H1 (cell line): ENCODE results near the gene CEP152. TPM values are rescaled to one million over a fixed set of nuclear protein-coding genes. Genes with fewer than 3 reads are reported as not detected.

Source experiments
- CTCF ChIA-PET: fragments of 300-600 bp; sonication (Branson Sonifier 250); formaldehyde crosslinking; loops from one replicate; lab custom pipeline; 2021; ENCODE audit not compliant: partially characterized antibody; lab: Charles Lee
- POLR2A ChIA-PET: fragments of 300-600 bp; sonication (Branson Sonifier 250); formaldehyde crosslinking; loops from one replicate; lab custom pipeline; 2021; ENCODE audit warnings: inconsistent platforms; ENCODE audit not compliant: partially characterized antibody; lab: Charles Lee
- DNase-seq, 2 experiments: peaks; one replicate each; pipeline versions ENCODE4 v3.0.0 to v3.0.0-alpha.2; 2010 to 2022; ENCODE audit warnings: low spot score in 2 of 2, low read depth in 1 of 2, mixed read lengths in 1 of 2
- FAIRE-seq: peaks from 2 replicates; lab custom pipeline; 2011; peaks lifted over from hg19 to GRCh38; lab: Jason Lieb, UNC
- H2AFZ ChIP-seq: 2 replicates; pipeline ENCODE4 v1.8.1; 2012; ENCODE audit warnings: low read length, inconsistent platforms
- H2AK5ac ChIP-seq: 2 replicates; pipeline ENCODE4 v1.6.1; 2013; ENCODE audit warnings: low read depth, low read length
- H2BK120ac ChIP-seq: replicated peaks from 2 replicates; pipeline ENCODE3; 2013; ENCODE audit warnings: low read depth, low read length, inconsistent platforms
- H2BK12ac ChIP-seq: 2 replicates; pipeline ENCODE4 v1.6.1; 2013; ENCODE audit warnings: low read depth, low read length
- H2BK15ac ChIP-seq: 2 replicates; pipeline ENCODE4 v1.6.1; 2013; ENCODE audit warnings: low read length
- H2BK20ac ChIP-seq: 2 replicates; pipeline ENCODE4 v1.6.1; 2013; ENCODE audit warnings: low read length
- H2BK5ac ChIP-seq: 2 replicates; pipeline ENCODE4 v1.6.1; 2013; ENCODE audit warnings: low read depth, low read length
- H3K14ac ChIP-seq: 2 replicates; pipeline ENCODE4 v1.6.1; 2013; ENCODE audit warnings: inconsistent platforms; ENCODE audit not compliant: insufficient read length
- H3K18ac ChIP-seq: 2 replicates; pipeline ENCODE4 v1.6.1; 2013; ENCODE audit warnings: low read length; ENCODE audit errors: extremely low read depth
- H3K23ac ChIP-seq: 2 replicates; pipeline ENCODE4 v1.6.1; 2013; ENCODE audit warnings: inconsistent platforms; ENCODE audit not compliant: insufficient read length
- H3K23me2 ChIP-seq: 2 replicates; pipeline ENCODE4 v1.6.1; 2013; ENCODE audit warnings: low read depth, low read length
- H3K27ac ChIP-seq: 2 replicates; pipeline ENCODE4 v1.6.1; 2011; ENCODE audit warnings: low read depth, low read length, inconsistent platforms
- H3K27me3 ChIP-seq, 4 experiments: replicated peaks in 1 of 4; 1 replicate in 1 of 4; 2 replicates in 3 of 4; pipeline versions ENCODE4 v1.6.1 to v1.8.1; 2011 to 2013; ENCODE audit warnings: low read length in 3 of 4, mild to moderate bottlenecking in 3 of 4, inconsistent platforms in 2 of 4, mixed read lengths in 2 of 4, moderate library complexity in 1 of 4; ENCODE audit not compliant: control insufficient read depth in 3 of 4, insufficient read depth in 3 of 4; ENCODE audit errors: extremely low read depth in 1 of 4
- H3K36me3 ChIP-seq, 4 experiments: 2 replicates each; pipeline versions ENCODE4 v1.6.1 to v1.8.1; 2011 to 2013; ENCODE audit warnings: mild to moderate bottlenecking in 4 of 4, low read length in 3 of 4, moderate library complexity in 2 of 4, control low read depth in 1 of 4, inconsistent platforms in 1 of 4; ENCODE audit not compliant: insufficient read depth in 4 of 4, control insufficient read depth in 2 of 4
- H3K4ac ChIP-seq: replicated peaks from 2 replicates; pipeline ENCODE3; 2013; ENCODE audit warnings: low read length, low read depth, mixed read lengths, inconsistent platforms; ENCODE audit not compliant: insufficient read length
- H3K4me1 ChIP-seq, 4 experiments: replicated peaks in 1 of 4; 1 replicate in 1 of 4; 2 replicates in 3 of 4; pipeline versions ENCODE4 v1.6.1 to v1.8.1; 2011 to 2013; ENCODE audit warnings: low read length in 3 of 4, inconsistent platforms in 2 of 4, mixed read lengths in 1 of 4; ENCODE audit not compliant: insufficient read depth in 4 of 4, control insufficient read depth in 3 of 4
- H3K4me2 ChIP-seq, 2 experiments: 2 replicates each; pipeline versions ENCODE4 v1.6.1 to v1.8.1; 2011 to 2013; ENCODE audit warnings: low read depth in 2 of 2, low read length in 2 of 2, control low read depth in 1 of 2, inconsistent platforms in 1 of 2, mild to moderate bottlenecking in 1 of 2; ENCODE audit not compliant: insufficient read depth in 1 of 2
- H3K4me3 ChIP-seq, 4 experiments: fragments of 200-600, 300-600 bp in 1 of 4; sonication (generic), shearing (Covaris generic), sonication (Bioruptor Twin) in 1 of 4; 2 replicates each; pipeline versions ENCODE4 v1.5.1 to v1.8.1; 2011 to 2016; ENCODE audit warnings: low read length in 4 of 4, low read depth in 3 of 4, control low read depth in 2 of 4, inconsistent platforms in 2 of 4, mild to moderate bottlenecking in 2 of 4, mixed read lengths in 1 of 4, moderate library complexity in 1 of 4; ENCODE audit not compliant: insufficient read depth in 2 of 4; ENCODE audit errors: extremely low read depth in 1 of 4
- H3K56ac ChIP-seq: replicated peaks from 2 replicates; pipeline ENCODE3; 2013; ENCODE audit warnings: low read depth, mild to moderate bottlenecking, mixed read lengths, low read length, inconsistent platforms; ENCODE audit not compliant: insufficient read length
- H3K79me1 ChIP-seq: 2 replicates; pipeline ENCODE4 v1.6.1; 2013; ENCODE audit warnings: low read depth, low read length, control low read depth
- H3K79me2 ChIP-seq, 2 experiments: 2 replicates each; pipeline versions ENCODE4 v1.6.1 to v1.8.1; 2012 to 2013; ENCODE audit warnings: low read length in 2 of 2, mild to moderate bottlenecking in 2 of 2, inconsistent platforms in 1 of 2; ENCODE audit not compliant: insufficient read depth in 2 of 2, control insufficient read depth in 1 of 2
- H3K9ac ChIP-seq, 4 experiments: replicated peaks in 1 of 4; 1 replicate in 1 of 4; 2 replicates in 3 of 4; pipeline versions ENCODE4 v1.6.1 to v1.8.1; 2011 to 2013; ENCODE audit warnings: low read depth in 3 of 4, low read length in 3 of 4, control low read depth in 2 of 4, mild to moderate bottlenecking in 2 of 4, moderate library complexity in 2 of 4, inconsistent platforms in 1 of 4; ENCODE audit errors: extremely low read depth in 1 of 4
- H3K9me3 ChIP-seq, 2 experiments: 2 replicates each; pipeline versions ENCODE4 v1.6.1 to v1.8.1; 2012 to 2013; ENCODE audit warnings: mild to moderate bottlenecking in 2 of 2, moderate library complexity in 2 of 2, control low read depth in 1 of 2, inconsistent platforms in 1 of 2, low read depth in 1 of 2, low read length in 1 of 2, mixed read lengths in 1 of 2; ENCODE audit not compliant: insufficient read depth in 2 of 2
- H4K20me1 ChIP-seq, 2 experiments: replicated peaks in 1 of 2; 2 replicates each; pipeline versions ENCODE3 to v1.8.1; 2011 to 2013; ENCODE audit warnings: inconsistent platforms in 2 of 2, low read length in 2 of 2, mild to moderate bottlenecking in 1 of 2; ENCODE audit not compliant: insufficient read depth in 2 of 2, control insufficient read depth in 1 of 2
- H4K5ac ChIP-seq: 2 replicates; pipeline ENCODE4 v1.6.1; 2013; ENCODE audit warnings: low read length, low read depth, mixed read lengths, inconsistent platforms; ENCODE audit not compliant: insufficient read length
- H4K8ac ChIP-seq: 2 replicates; pipeline ENCODE4 v1.8.0; 2013; ENCODE audit warnings: mild to moderate bottlenecking, moderate library complexity, low read length, inconsistent platforms; ENCODE audit not compliant: insufficient read depth; ENCODE audit errors: extremely low read depth
- H4K91ac ChIP-seq: replicated peaks from 2 replicates; pipeline ENCODE3; 2013; ENCODE audit warnings: low read length, mixed read lengths, inconsistent platforms; ENCODE audit not compliant: insufficient read length
- BRCA1 ChIP-seq: IDR thresholded peaks from 2 replicates; pipeline ENCODE4 v1.6.1; 2012; ENCODE audit warnings: low read depth, low read length, improper control_type of control experiment
- CBX5 ChIP-seq: fragments of 300-800, 300-1000 bp; sonication (generic); IDR thresholded peaks from 2 replicates; pipeline ENCODE4 v1.7.1; 2016; ENCODE audit warnings: antibody characterized with exemption, low read length, low read depth
- CHD1 ChIP-seq: IDR thresholded peaks from 2 replicates; pipeline ENCODE4 v1.6.1; 2012; ENCODE audit warnings: low read depth, low read length, improper control_type of control experiment
- CTBP2 ChIP-seq: IDR thresholded peaks from 2 replicates; pipeline ENCODE4 v1.7.0; 2011; ENCODE audit warnings: borderline replicate concordance, mild to moderate bottlenecking, moderate library complexity, mixed read lengths, low read length; ENCODE audit not compliant: insufficient read depth, insufficient read length
- KDM1A ChIP-seq: fragments of 200-600, 300-600 bp; sonication (generic); IDR thresholded peaks from 2 replicates; pipeline ENCODE4 v1.7.1; 2016; ENCODE audit warnings: mild to moderate bottlenecking, low read length, borderline replicate concordance
- KDM5A ChIP-seq: fragments of 200-600 bp; IDR thresholded peaks from 2 replicates; pipeline ENCODE4 v1.7.1; 2012; ENCODE audit warnings: mild to moderate bottlenecking, low read length, inconsistent platforms, mixed read lengths
- MAFK ChIP-seq: IDR thresholded peaks from 2 replicates; pipeline ENCODE4 v1.6.1; 2012; ENCODE audit warnings: low read depth, mild to moderate bottlenecking, improper control_type of control experiment, low read length
- SAP30 ChIP-seq: fragments of 300-600 bp; sonication (generic); IDR thresholded peaks from 2 replicates; pipeline ENCODE4 v1.7.1; 2012; ENCODE audit warnings: low read length, moderate library complexity, mild to moderate bottlenecking, inconsistent platforms; ENCODE audit not compliant: insufficient read depth, insufficient replicate concordance
- SP2 ChIP-seq: IDR thresholded peaks from 2 replicates; pipeline ENCODE4 v1.6.1; 2012; ENCODE audit warnings: mild to moderate bottlenecking, low read length, inconsistent platforms
- SP4 ChIP-seq: IDR thresholded peaks from 2 replicates; pipeline ENCODE4 v1.6.1; 2012; ENCODE audit warnings: low read length, inconsistent platforms
- TCF12 ChIP-seq: IDR thresholded peaks from 2 replicates; pipeline ENCODE4 v1.6.1; 2011; ENCODE audit warnings: low read depth, mild to moderate bottlenecking, low read length
- YY1 ChIP-seq: IDR thresholded peaks from 2 replicates; pipeline ENCODE4 v1.6.1; 2011; ENCODE audit warnings: low read depth, mild to moderate bottlenecking, low read length
- WGBS, 2 experiments: shearing (Covaris generic) in 1 of 2; methylation state at CpG; one replicate each; pipeline versions ENCODE4 v1.1.6 to v1.1.7; 2013 to 2015; ENCODE audit warnings: low lambda C conversion rate in 2 of 2, mixed read lengths in 2 of 2, inconsistent platforms in 1 of 2, low coverage in 1 of 2, missing lambda C conversion rate in 1 of 2; ENCODE audit not compliant: insufficient replicate concordance in 2 of 2, insufficient coverage in 1 of 2, insufficient read length in 1 of 2; ENCODE audit errors: extremely low coverage in 1 of 2, missing lambda C conversion rate in 1 of 2; 5-methylcytosine and 5-hydroxymethylcytosine counted together
- polyA plus RNA-seq, 7 experiments: library from polyadenylated mRNA; depleted of rRNA in 3 of 7; stranded (reverse) in 5 of 7; unstranded in 2 of 7; fragments of >200 nt in 5 of 7; fragments of 200-250 nt in 2 of 7; gene quantifications; 1 replicate in 5 of 7; 2 replicates in 1 of 7; 4 replicates in 1 of 7; pipeline versions ENCODE4 v1.2.1 to v1.2.3, GENCODE V29; 2011 to 2013; ENCODE audit warnings: missing spikeins in 2 of 7, mixed read lengths in 2 of 7
- total RNA-seq: library from RNA; stranded (reverse); fragmentation: NEBNext Ultra II Directional; extraction: Animal tissue kit (Norgen Biotek cat#: 25700); gene quantifications from 2 replicates; pipeline ENCODE4 v1.2.1, GENCODE V29; 2021
- TF ChIP-seq, protein P1 (sequence below): IDR thresholded peaks from 2 replicates; pipeline ENCODE4 v1.6.1; 2012; ENCODE audit warnings: inconsistent platforms

The CEP152 gene
- total and polyA plus RNA-seq, 2 of the 8 experiments (the other 6 are each of a cell fraction or from before 2014, with no cell fraction given) = 1.4 to 16.2 TPM

DNA sequence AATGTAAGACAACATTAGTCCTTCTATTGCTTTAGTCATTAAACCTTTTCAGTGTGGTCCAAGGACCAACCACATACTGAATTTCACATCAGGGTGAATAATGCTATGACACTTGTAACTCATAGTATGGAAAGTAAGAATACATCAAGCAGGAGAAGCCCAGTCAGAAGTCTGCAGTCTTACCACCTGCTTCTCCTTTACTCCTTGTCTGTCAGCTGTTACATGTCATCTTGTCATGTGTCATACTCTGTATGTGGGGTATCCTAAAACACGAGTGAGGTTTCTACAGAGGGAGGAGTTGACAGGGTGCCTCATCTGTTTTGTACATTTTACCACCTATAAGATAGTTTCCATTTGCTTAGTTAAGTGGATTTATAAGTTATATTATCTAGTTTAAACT lies 34.3 kb upstream of the CEP152 start:
- no peaks in the 10 kb centered on the region for H3K9me3 ChIP-seq
- H2BK5ac ChIP-seq = no peak overlapping the region
- no peaks in the 10 kb centered on the region for H3K79me2 ChIP-seq
- no peaks in the 10 kb centered on the region for H3K27me3 ChIP-seq
- no peak overlapping the region for H3K4me3 ChIP-seq
- POLR2A ChIA-PET = no interaction called here
- H2BK15ac ChIP-seq = no peak overlapping the region
- H3K36me3 ChIP-seq = no peaks in the 10 kb centered on the region
- TF ChIP-seq BRCA1 = no peak
- TF ChIP-seq SAP30 = no peak
- no peak for TF ChIP-seq CBX5
- TF ChIP-seq, protein P1, sequence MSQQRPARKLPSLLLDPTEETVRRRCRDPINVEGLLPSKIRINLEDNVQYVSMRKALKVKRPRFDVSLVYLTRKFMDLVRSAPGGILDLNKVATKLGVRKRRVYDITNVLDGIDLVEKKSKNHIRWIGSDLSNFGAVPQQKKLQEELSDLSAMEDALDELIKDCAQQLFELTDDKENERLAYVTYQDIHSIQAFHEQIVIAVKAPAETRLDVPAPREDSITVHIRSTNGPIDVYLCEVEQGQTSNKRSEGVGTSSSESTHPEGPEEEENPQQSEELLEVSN = no peak
- TF ChIP-seq SP2 = no peak
- no peak for TF ChIP-seq KDM5A
- no peak for TF ChIP-seq TCF12
- TF ChIP-seq SP4 = no peak
- no peak for TF ChIP-seq MAFK
- no peak for TF ChIP-seq CTBP2
- TF ChIP-seq YY1 = no peak
- TF ChIP-seq CHD1 = no peak
- no peak for TF ChIP-seq KDM1A
- CTCF ChIA-PET = interaction anchor here (1.1 kb wide), 2 partner anchors 11 to 12 kb away, joined by 3 read pairs; no protein-coding TSS in a partner anchor
- no peaks in the 10 kb centered on the region for H4K20me1 ChIP-seq
- FAIRE-seq (no peak), DNase-seq (no peak)
- H2AK5ac ChIP-seq = no peak overlapping the region
- no peak overlapping the region for H3K56ac ChIP-seq
- no peaks in the 10 kb centered on the region for H3K4me1 ChIP-seq
- no peak overlapping the region for H3K4ac ChIP-seq
- H3K4me2 ChIP-seq = no peak overlapping the region
- H4K5ac ChIP-seq = no peak overlapping the region
- H3K23ac ChIP-seq = no peak overlapping the region
- H3K18ac ChIP-seq = no peak overlapping the region
- 81% methylated on average over 1 of the region's 1 CpG; no CpG with 5 or more reads in 1 of the 2 experiments for WGBS, 2 experiments
- no peak overlapping the region for H4K8ac ChIP-seq
- H3K23me2 ChIP-seq = no peaks in the 10 kb centered on the region
- no peaks in the 10 kb centered on the region for H3K79me1 ChIP-seq
- H2BK20ac ChIP-seq = no peak overlapping the region
- no peak overlapping the region for H2BK12ac ChIP-seq
- H2BK120ac ChIP-seq = no peak overlapping the region
- H4K91ac ChIP-seq = no peak overlapping the region
- H2AFZ ChIP-seq = no peak overlapping the region
- H3K9ac ChIP-seq = no peak overlapping the region
- no peak overlapping the region for H3K27ac ChIP-seq
- no peak overlapping the region for H3K14ac ChIP-seq
